GM10248 (cell line): ENCODE measurements around the gene CYTH1.

Experiments
- CTCF ChIA-PET: fragments of 300-600 bp; sonication (Branson Sonifier 250); formaldehyde crosslinking; extraction: SDS; loops from one replicate; lab custom pipeline; 2021; ENCODE audit warnings: antibody characterized with exemption; lab: Yijun Ruan, JAX
- POLR2A ChIA-PET: fragments of 350-650 bp; sonication (Branson Sonifier 250); formaldehyde crosslinking; extraction: SDS; loops from one replicate; lab custom pipeline; 2020; ENCODE audit warnings: antibody characterized with exemption; lab: Yijun Ruan, JAX
- DNase-seq: peaks from one replicate; pipeline ENCODE4 v3.0.0; 2012; ENCODE audit errors: extremely low spot score
- TF ChIP-seq, protein P1 (sequence below): IDR thresholded peaks from 2 replicates; pipeline ENCODE4 v1.5.1; 2012; ENCODE audit warnings: mild to moderate bottlenecking, low read depth; ENCODE audit errors: extremely low read depth, missing control alignments, control extremely low read depth

CYTH1 gene

DNA sequence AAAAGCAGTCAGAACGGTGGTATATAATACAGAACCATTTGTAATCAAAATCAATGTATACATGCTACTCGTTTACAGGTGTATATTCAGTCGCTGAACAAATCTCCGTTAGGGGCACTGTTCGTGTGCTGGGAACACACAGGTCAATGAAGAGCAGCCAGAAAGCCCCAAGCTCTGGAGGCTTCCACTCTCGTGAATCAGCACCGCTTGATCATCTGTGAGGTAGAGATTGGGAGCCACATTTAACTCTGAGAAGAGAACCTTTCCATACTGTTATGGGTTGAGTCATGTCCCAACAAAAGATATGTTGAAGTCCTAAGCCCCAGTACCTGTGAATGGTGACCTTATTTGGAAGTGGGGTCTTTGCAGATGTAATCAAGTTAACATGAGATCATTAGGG is 5.4 kb upstream of the CYTH1 start:
- ChIA-PET POLR2A (no interaction called here), CTCF (interaction anchor here (0.9 to 1.4 kb wide), 2 partner anchors 12 to 290 kb away, joined by 4 to 7 read pairs; no protein-coding TSS in a partner anchor)
- no peak for DNase-seq
- TF ChIP-seq, protein P1, sequence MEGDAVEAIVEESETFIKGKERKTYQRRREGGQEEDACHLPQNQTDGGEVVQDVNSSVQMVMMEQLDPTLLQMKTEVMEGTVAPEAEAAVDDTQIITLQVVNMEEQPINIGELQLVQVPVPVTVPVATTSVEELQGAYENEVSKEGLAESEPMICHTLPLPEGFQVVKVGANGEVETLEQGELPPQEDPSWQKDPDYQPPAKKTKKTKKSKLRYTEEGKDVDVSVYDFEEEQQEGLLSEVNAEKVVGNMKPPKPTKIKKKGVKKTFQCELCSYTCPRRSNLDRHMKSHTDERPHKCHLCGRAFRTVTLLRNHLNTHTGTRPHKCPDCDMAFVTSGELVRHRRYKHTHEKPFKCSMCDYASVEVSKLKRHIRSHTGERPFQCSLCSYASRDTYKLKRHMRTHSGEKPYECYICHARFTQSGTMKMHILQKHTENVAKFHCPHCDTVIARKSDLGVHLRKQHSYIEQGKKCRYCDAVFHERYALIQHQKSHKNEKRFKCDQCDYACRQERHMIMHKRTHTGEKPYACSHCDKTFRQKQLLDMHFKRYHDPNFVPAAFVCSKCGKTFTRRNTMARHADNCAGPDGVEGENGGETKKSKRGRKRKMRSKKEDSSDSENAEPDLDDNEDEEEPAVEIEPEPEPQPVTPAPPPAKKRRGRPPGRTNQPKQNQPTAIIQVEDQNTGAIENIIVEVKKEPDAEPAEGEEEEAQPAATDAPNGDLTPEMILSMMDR, result no peak

DNA sequence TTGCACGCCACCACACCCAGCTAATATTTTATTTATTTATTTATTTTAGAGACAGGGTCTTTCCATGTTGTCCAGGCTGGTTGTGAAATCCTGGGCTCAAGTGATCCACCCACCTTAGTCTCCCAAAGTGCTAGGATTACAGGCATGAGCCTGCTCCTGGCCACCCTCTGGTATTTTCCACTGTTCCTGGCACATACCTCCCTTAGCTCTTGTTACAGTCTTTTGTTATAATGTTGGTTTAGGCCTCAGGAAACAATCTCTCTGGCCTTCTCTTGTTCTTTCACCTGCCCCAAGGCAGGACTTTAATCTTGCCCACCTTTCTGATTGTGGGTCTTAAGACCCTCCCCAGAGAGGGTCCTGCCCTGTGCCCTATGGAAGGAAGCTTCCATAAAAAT is 3.6 kb upstream of the CYTH1 start:
- ChIA-PET POLR2A (interaction anchor here (0.6 kb wide), 2 partner anchors 10 to 1530 kb away, joined by 3 to 5 read pairs; no protein-coding TSS in a partner anchor), CTCF (interaction anchor here (1.3 to 1.9 kb wide), 4 partner anchors 8 to 50 kb away, joined by 3 to 6 read pairs (median 5); no protein-coding TSS in a partner anchor)
- DNase-seq, result no peak
- TF ChIP-seq, protein P1, result no peak

DNA sequence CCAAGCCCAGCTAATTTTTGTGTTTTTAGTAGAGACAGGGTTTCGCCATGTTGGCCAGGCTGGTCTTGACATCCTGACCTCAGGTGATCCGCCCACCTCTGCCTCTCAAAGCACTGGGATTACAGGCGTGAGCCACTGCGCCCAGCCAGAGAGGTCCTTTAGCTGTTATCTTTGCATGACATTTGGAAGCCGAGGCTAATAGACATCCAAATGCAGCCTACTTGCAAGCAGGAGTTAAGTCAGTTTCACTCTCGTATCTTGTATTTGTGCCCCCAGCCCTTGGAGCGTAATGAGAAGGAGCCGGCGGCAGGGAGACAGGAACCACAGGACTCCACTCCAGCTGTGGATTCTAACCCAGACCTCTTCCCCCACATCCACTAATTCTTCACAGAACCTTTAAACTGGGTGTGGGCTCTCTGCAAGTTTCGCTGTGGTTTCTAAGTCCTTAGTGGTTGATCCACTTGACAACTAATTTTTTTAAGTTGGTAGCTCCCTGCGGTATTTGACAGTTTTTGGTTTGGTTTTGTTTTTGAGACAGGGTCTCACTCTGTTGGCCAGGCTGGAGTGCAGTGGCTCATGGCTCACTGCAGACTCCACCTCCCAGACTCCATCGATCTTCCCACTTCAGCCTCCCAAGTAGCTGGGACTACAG is 3.1 kb upstream of the CYTH1 start:
- POLR2A ChIA-PET, result interaction anchor here (0.6 kb wide), 2 partner anchors 673 to 1531 kb away, joined by 3 to 4 read pairs; no protein-coding TSS in a partner anchor
- no peak for DNase-seq
- TF ChIP-seq, protein P1, result no peak
- CTCF ChIA-PET, result interaction anchor here (1.3 to 1.9 kb wide), 5 partner anchors 9 to 50 kb away, joined by 3 to 6 read pairs (median 4); no protein-coding TSS in a partner anchor

DNA sequence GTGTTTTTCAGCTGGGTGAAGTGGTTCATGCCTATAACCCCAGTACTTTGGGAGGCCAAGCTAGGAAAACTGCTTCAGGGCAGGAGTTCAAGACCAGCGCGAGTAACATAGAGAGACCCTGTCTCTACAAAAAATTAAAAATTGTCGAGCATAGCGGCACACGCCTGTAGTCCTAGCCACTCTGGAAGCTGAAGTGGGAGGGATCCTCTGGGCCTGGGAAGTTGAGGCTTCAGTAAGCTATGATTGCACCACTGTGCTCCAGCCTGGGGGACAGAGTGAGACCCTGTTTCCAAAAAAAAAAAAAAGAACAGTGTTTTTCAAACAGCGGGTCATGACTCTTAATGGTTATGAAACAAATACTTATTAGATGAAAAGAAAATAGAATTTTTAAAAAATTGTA is 2.3 kb upstream of the CYTH1 start:
- no peak for DNase-seq
- ChIA-PET POLR2A (interaction anchor here (0.6 kb wide), 1 partner anchor 672 kb away, joined by 4 read pairs; no protein-coding TSS in a partner anchor), CTCF (interaction anchor here (1.3 to 1.9 kb wide), 5 partner anchors 10 to 42 kb away, joined by 3 to 6 read pairs (median 4); no protein-coding TSS in a partner anchor)
- TF ChIP-seq, protein P1, result no peak

DNA sequence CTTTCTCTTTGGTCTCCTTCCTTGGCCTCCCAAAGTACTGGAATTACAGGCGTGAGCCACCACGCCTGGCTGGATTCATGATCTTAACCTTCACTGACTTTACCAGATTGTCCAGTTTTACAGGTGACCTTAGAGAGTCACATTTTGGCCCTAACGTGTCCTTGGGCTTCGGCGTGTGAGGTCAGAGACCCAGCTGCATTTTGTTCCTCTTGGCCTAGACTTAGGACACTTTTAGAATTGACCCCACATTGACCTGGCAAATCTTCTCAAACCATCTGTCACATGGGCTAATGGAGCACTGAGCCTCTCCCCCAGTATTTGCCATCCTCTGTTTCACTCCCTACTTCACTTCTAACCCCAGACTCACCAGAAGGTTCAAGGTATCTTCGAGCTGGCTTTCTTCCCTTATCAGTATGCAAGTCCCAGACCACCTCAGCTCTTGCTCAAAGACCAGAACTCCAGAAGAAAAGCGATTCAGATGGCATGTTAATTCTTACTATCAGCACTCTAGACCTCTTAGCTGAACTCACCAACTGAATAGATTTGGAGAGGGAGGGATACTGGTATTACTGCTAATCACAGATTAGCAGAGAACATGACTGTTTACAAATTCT is 1.7 kb upstream of the CYTH1 start:
- CTCF ChIA-PET, result interaction anchor here (1.3 to 1.4 kb wide), 2 partner anchors 13 to 42 kb away, joined by 3 read pairs; no protein-coding TSS in a partner anchor
- no peak for DNase-seq
- POLR2A ChIA-PET, result no interaction called here

More for the DNA sequence above, 1.7 kb upstream of the CYTH1 start:
- TF ChIP-seq, protein P1, result no peak
